ENCODE data around the gene UBE2A.

Gene UBE2A

DNA sequence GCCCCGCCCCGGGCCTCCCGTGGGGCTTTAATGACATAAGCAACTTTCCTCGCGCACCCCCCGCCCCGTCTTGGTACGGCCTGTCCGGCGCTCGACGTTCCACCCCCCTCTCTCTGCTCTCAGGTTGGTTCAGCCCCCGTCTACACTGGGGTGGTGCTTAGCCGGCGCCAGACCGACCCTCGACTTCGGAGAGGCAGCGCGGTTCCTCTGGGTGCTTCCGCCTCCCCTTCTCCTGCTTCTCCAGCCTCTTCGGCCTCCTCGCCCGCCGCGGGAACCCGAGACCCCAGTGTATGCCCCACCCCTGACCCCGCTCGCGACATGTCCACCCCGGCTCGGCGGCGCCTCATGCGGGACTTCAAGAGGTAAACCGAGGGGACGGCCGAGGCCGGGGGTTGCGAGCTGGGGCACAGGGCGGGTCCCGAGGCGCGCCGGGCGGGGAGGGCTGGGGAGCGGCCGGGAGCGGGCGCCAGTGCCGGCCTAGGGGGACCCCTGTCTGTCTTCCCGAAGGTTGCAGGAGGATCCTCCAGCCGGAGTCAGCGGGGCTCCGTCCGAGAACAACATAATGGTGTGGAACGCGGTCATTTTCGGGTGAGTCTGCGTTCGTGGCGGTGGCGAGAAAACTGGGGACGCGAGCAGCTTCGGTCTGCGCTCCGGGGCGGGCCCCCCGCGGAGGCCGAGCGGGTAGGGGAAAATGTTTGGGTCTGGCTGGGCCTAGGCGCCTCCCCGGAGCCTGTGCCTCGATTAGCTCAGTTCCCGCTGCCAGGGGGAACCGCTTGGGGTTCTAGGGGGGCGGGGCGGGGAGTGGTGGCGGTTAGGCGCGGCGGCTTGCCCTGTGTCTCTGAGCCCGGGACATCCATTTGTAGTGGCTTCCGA is at the start of gene UBE2A:
TSS of gene UBE2A (plus strand) at position 170 of the 873 bp plus-strand sequence. CDS start at position 319, 149 bp downstream.
- peak; percentile 4 to 83 (median 67) for DNase-seq

DNA sequence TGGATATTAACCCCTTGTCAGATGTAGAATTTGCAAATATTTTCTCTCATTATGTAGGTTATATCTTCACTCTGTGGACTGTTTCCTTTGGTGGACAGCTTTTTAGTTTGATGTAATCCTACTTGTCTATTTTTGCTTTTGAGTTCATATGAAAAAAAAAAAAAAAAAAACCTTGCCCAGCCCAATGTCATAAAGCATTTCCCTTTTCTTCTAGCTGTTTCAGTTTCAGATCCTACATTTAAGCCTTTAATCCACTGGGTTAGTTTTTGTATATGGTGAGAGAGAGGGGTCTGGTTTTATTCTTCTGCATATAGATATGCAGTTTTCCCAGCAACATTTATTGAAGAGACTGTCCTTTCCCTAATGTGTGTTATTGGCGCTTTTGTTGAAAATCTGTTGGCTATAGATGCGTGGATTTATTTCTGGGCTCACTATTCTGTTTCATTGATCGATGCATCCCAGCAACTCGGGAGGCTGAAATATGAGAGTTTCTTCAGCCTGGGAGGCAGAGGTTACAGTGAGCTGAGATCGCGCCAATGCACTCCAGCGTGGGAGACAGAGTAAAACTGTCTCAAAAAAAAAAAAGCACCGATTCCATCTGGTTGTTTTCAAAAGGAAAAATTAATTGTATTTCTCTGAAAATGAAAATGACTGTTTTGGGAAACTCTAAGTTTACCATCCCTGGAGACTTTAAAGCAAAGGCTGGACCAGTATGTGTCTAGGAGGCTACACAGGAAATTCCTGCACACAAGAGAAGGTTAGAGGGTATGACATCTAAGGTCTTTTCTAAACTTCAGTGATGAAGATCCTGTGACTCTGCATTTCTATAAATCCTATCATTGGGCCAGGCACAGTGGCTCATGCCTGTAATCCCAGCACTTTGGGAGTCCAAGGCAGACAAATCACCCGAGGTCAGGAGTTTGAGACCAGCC is 44.8 kb upstream of the UBE2A start:
- DNase-seq: no peak

DNA sequence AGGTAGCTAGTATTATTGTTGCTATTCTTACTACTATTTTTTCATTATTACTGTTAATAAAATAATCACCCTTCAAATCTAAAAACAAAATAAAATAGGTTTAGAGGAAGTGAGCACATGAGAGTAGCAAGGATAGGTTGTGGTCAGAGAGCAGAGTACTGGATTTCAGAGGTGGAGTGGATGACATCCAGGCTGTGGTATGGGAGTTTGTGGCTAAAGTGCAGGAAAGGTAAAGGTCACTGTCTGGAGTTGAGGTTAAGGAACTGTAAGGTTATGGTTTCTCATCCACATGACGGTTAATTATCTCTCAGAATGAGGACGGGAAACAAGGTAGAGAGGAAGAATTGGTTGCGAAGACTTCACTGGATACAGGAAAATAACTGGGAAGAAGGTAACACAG is 36.9 kb upstream of the UBE2A start:
- no peak for DNase-seq

DNA sequence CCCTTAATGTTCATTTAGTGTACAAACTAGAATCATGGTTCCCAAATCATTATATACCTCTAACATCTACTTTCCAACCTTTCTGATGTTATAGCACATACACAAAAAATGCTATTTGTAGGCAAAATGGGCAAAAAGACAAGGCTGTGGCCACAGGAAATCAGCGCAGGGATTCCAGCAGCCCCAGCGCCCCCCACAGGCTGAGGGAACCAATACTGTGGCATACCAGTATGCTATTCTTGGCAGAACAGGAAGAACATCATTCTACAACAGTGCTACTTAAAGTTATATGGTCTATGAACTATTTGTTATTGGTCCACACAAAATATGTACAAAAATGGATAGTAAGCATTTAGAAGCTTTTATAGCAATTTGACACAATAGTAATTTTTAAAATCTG is 34.5 kb upstream of the UBE2A start:
- DNase-seq: no peak

DNA sequence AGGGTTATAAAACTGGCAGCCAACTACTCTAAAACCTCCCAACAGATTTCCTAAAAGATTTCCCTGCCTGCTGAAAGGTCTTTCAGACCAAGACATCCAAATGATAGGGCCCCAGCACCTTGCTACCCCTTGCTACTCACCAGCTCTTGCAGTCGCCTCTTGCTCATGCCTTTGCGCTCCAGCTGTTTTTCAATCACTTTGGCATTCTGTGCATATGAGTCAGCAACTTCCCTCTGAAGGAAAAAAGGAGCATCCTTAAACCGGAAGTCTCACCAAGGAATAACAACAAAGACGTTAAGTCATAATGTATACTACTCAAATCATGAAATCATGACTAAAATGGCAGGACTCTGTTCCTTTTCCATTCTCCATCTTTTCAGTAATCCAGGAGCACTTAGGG is 33.2 kb upstream of the UBE2A start:
- no peak for DNase-seq

DNA sequence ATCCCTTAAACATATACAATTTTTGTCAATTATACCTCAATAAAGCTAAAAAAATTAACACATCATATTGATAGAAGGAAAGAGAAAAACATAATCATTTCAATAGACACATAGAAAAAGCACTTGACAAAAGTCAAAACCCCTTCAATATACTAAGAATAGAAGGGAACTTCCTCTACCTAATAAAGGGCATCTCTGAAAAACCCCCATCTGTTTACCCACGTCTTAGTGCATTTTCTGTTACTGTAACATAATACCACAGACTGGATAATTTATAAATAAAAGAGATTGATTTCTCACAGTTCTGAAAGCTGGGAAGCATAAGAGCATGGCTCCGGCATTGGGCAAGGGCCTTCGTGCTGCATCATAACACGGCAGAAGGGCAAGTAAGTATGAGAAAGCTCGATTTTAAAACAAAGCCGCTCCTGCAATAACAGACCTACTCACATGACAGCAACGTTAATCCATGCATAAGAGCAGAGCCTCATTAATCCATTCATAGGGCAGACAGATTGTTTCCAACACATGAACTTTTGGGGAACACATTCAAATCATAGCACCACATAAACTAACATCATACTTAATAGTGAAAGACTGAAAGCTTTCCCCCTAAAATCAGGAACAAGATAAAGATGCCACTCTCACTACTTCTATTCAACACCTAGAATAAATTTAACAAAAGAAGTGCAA is 24.9 kb upstream of the UBE2A start:
- no peak for DNase-seq

DNA sequence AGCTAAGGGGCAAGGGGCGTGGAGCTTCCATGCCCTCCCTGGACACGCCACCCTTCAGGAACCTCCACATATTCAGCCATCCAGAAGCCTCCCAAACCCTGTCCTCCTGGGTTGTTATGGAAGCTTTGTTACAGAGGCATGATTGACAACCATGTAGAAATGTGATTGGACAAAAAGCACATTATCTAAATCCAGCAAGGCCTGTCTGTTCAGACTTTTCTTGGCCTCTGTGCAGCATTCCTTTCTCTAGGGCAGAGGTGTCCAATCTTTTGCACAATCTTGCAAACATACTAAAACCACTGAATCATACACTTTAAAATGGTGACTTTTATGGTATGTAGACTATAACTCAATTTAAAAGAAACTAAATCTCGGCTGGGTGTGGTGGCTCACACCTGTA is 21.9 kb upstream of the UBE2A start:
- DNase-seq: no peak

DNA sequence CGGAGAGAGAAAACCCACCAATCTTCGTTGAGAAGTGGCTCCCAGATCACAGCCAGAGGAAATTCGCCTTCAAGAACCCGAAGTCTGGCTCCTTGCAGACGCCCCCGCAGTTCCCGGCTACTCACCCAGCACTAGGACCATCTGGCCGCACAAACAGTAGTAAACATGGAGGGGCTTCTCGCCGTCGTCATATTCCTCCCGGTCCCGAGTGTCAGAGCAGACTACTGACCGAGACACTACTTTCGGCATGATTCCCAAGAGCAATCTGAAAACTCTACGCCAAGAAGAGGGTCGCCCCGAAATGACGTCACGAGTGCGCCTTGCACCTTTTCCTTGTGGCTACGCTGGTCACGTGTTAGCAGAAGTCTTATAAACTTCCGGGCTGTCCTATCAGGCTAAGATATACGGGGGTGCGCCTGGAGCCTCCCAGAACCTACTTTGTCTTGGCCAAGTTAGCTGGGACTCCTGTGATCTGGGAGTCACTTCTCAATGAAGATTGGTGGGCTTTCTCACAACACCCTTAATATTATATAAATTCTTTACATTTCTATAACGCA is 9.2 kb upstream of the UBE2A start, which contains the start of gene STEEP1:
TSS of gene STEEP1 (minus strand) at position 303 of the 557 bp plus-strand sequence. CDS start at position 249, 54 bp downstream.
- DNase-seq: peak; percentile 1 to 82 (median 63)

DNA sequence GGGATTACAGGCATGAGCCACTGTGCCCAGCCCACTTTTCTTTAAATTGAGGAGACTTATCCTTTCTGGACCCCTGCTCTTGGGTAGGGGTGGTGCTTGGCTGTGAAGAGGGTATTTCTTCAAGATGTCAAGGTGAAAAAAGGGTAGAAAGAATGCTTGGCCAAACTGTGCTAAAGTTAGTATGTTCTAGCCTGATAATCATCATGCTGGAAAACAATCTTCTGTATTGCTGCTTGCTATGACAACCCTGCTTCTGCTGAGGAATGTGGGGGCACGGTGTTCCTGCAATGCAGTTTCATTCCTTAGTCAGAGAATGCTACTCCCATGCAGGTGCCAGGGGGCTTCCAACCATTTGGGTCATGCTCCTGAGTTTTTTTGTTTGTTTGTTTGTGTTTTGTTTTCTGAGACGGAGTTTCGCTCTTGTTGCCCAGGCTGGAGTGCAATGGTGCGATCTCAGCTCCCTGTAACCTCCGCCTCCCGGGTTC is 4.0 kb upstream of the UBE2A start:
- peak in 5 of 58 donors; percentile 0 to 1 (median 0) for DNase-seq

DNA sequence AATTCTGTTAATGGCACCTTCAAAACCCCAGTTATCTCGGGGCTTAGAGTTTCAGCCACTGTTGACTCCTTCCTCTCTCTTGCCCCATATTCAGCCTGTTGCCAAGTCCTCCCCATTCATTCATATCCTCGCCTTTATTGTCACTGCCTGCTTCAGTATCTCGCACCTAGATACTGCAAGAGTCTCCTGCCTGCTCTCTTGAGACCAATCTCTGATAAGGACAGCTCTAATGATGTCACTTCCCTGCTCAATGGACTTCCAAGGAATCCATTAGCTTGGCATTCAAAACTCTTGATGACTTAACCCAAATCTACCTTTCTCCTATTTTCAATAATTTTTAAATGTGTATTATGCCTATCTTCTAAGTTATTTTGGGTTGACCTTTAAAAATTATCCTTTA is 1.1 kb upstream of the UBE2A start:
- DNase-seq: no peak

DNA sequence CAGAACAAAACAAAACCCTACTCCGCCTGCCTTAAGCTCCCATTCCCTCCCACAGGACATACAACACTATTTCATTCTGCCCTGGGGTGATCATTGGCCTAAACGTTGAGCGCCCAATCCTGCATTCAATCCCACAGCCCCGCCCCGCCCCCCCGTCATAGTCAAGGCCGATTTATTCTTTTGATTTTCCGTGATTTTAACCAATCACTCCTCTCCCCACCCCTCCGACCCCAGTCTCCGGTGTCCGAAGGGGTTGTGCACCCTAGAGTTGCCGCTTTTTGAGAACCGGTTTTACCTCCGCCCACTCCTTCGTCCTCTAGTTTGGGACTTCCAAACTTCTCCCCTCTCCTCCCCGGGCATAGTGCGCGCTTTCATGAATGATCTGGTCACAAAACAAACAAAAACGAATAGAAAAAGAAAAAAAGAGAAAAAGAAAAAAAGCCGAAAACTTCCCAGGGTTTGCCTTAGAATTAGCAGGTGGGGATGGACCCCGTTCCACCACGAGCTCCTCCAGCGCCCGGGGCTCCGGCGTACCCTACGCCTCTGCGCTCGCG is 446 bp upstream of the UBE2A start:
- peak in 29 of 58 donors; percentile 0 to 50 (median 11) for DNase-seq

DNA sequence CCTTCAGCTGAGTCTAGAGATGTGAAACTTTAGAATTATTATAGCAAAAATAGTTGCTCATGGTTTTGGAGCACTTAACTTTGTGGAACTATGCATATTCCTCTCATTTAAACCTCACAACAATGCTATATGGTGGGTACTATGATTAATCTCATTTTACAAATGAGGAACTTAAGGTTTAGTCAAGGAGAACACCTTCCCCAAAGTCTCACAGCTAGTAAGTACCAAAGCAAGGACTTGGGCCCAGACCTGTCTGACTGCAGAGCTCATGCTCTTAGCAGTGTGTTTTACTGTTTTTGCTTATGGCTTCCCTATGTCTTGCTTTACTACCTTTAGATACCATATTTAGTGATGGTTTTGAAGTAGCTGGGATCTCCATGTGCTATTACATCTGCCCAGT is 5.1 kb downstream of the UBE2A start:
- DNase-seq: no peak

DNA sequence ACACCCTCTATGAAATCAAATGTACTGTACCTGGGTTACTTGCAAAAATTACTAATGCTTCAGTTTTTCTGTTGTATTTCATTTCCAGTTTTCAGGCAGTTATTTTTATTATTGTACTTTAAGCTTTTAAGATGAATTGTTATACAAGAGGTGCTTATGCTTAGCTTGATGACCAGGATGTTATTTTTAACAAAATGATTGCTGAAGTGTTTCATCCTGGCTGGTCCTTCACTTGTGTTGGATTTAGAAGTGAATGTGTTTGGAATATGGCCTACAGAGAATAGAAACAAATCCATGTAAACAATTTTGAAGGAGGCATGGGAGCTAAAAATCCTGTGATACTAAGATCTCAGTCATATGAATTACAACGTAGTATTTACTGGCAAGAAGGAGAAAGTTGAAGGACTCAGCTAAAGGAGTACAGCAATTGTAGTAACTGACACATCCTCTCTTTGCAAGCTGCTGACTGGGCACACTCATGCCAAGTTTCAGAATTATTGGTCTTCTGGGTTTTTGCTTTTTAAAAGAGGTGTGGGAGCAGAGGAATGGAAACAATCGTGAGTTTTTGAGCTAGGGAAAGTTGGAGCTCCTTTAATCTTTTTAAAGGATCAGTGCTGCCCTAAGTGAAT is 9.2 kb downstream of the UBE2A start:
- no peak for DNase-seq

DNA sequence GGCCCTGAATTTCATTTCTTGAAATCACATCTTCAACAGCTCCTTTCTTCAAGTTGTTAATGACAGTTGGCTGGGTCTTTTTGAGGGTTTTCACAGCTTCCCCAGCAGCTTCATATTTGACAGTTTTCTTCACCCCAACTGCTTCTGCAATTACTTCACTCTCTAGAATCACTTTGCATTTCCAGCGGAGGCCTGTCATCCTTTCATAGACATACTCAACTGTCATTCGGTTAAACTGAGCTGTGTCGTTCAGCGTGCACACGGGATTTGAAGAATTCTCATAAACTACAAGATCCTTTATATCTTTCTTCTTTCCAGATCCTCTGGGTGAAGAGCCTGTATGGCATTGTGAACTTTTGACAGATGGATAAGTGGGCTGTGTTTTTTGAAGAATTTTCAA is 15.4 kb downstream of the UBE2A start:
- DNase-seq: no peak

DNA sequence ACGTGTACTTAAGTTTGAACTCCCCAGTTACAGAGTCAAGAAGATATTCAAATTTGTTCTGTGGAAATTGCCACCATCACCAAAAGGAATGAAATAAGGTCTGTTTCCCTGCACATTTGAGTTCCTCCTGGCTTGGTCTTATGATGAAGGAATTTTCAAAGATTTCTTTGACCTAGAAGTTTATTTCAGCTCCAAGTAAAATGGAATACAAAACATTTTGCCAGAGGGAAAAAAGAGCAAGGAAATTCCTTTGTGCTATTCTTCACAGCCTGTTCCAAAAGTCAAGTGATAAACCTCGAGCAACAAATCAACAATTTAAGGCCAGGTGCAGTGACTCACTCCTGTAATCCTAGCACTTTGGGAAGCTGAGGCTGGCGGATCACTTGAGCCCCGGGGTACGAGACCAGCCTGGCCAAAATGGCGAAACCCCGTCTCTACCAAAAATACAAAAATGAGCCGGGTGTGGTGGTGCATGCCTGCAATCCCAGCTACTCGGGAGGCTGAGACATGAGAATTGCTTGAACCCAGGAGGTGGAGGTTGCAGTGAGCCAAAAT is 28.4 kb downstream of the UBE2A start:
- no peak for DNase-seq

DNA sequence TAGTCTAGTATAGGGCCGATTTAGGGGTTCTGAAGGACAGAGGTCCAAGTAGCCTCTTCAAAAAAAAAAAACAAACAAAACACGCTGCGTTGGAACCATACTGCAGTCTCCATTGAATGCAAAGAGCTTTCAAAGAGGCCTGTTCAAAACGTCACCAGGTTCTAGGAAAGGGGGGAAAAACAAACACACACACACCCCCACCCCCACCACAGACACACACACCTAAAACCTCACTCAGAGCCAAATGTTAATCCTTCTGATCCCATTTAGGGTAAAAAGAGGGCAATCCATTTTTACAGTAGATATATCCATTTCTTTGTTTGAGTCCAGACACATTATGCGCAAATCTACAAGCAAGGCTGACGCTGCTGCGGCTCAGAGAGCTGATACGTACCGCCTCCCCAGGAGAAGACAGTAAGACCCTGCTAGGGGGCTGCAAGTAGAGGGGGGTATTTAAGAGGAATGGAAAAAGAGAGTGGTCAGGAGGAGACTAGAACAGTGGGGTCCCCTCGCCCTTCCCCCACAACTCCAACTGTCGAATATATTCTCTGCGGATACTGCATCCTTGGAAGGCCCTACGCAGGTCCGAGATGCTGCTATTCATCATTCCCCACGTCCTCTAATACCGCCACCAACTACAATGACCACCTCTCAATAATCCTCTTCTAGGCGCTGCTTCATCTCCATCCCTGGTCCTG is 30.6 kb downstream of the UBE2A start:
- DNase-seq: peak in 3 of 58 donors; percentile 3 to 24 (median 6)

DNA sequence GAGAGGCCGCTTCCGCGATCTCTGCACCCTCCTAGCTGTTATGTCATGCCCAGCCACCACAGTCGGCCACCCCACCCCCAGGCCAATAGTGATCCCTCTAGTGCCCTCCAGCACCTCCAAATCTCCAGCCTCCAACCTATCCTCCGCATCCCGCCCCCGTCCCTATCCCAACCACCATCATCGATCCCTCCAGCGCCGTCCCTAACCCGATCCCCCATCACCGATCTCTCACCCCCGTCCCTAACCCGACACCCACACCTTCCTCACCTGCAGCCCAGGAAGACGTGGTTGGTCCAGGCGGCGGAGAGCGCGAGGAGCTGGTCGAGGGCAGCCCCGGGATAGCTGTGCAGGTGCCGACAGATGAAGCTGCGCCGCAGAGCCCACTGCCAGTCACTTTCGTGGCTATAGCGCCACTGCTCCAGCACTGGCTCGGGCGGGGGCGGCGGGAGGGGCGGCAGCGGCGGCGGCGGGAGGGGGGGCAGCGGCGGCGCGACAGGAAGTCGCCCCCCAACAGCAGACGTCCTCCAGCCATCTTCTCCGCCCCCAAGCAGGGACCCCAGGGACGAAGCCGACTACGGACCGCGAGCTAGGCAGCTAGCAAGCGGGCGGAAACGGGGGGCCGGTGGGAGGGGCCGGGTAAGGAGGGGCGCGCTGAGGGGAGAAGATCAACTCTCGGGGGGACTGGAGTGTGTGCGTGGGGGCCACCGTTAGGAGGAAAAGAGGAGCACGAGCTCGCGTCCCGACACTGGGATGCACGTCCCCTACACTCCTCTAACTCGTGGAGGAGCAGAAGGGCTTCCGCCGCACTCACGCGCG is 31.3 kb downstream of the UBE2A start:
- peak in 51 of 58 donors; percentile 1 to 60 (median 21) for DNase-seq

All from anterior cingulate cortex (tissue), 58 donors.